ENCODE measurements around the gene NANOS3. TPM values are rescaled to one million over a fixed set of nuclear protein-coding genes. Genes with fewer than 3 reads are reported as not detected.

NANOS3 gene
- total and polyA plus RNA-seq, 2 of the 13 experiments (the other 11 are each of a cell fraction or from before 2014, with no cell fraction given) = 0.21 TPM; not detected in 1

DNA sequence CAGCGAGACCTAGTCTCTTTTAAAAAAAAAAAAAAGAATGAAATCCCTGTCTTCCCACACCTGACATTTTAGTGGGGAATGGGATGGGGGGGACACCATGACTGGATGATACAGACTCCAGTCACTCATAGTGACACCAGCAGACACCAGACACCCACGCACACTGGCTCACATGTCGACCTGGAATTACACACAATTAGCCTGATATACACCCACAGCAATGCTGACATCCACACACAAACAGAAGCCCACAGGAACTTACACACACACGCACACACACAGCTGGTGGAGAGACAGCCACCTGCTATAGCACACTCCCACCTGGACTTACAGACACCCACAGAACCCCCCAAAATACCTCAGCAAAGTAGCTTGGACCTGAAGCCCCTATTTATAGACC, 8.3 kb upstream of the NANOS3 start:
- no peak overlapping the region for H2AFZ ChIP-seq (ENCODE audit: low read length)
- TF ChIP-seq, protein P1, sequence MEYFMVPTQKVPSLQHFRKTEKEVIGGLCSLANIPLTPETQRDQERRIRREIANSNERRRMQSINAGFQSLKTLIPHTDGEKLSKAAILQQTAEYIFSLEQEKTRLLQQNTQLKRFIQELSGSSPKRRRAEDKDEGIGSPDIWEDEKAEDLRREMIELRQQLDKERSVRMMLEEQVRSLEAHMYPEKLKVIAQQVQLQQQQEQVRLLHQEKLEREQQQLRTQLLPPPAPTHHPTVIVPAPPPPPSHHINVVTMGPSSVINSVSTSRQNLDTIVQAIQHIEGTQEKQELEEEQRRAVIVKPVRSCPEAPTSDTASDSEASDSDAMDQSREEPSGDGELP (IDR thresholded peaks at IDR 0.05; ENCODE audit: borderline replicate concordance, low read depth) = no peak
- no peak for TF ChIP-seq YEATS4 (CRISPR knock-in tag; IDR thresholded peaks at IDR 0.05; ENCODE audit: borderline replicate concordance)
- TF ChIP-seq SKI (IDR thresholded peaks at IDR 0.05; ENCODE audit: partially characterized antibody) = no peak
- TF ChIP-seq NR2F2 (IDR thresholded peaks at IDR 0.05; ENCODE audit: borderline replicate concordance, low read depth) = no peak
- TF ChIP-seq SALL2 (CRISPR knock-in tag; IDR thresholded peaks at IDR 0.05) = no peak
- TF ChIP-seq AGO1 (IDR thresholded peaks at IDR 0.05; ENCODE audit: low read depth, low read length, poor library complexity, severe bottlenecking) = no peak
- TF ChIP-seq SPEN (CRISPR knock-in tag; IDR thresholded peaks at IDR 0.05; ENCODE audit: low read depth) = no peak
- no peak for TF ChIP-seq ZBTB42 (CRISPR knock-in tag; IDR thresholded peaks at IDR 0.05)
- TF ChIP-seq POLR2AphosphoS5 (IDR thresholded peaks at IDR 0.05; ENCODE audit: low read depth, low read length) = no peak
- TF ChIP-seq ZNF773 (CRISPR knock-in tag; IDR thresholded peaks at IDR 0.05; ENCODE audit: borderline replicate concordance) = no peak
- TF ChIP-seq, protein P2, sequence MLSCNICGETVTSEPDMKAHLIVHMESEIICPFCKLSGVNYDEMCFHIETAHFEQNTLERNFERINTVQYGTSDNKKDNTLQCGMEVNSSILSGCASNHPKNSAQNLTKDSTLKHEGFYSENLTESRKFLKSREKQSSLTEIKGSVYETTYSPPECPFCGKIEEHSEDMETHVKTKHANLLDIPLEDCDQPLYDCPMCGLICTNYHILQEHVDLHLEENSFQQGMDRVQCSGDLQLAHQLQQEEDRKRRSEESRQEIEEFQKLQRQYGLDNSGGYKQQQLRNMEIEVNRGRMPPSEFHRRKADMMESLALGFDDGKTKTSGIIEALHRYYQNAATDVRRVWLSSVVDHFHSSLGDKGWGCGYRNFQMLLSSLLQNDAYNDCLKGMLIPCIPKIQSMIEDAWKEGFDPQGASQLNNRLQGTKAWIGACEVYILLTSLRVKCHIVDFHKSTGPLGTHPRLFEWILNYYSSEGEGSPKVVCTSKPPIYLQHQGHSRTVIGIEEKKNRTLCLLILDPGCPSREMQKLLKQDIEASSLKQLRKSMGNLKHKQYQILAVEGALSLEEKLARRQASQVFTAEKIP (CRISPR knock-in tag; IDR thresholded peaks at IDR 0.05; ENCODE audit: borderline replicate concordance) = no peak
- TF ChIP-seq CREM (IDR thresholded peaks at IDR 0.05) = no peak
- no peak for TF ChIP-seq CREM (CRISPR knock-in tag; IDR thresholded peaks at IDR 0.05)
- TF ChIP-seq NFRKB (IDR thresholded peaks at IDR 0.05) = no peak
- TF ChIP-seq CBX2 (IDR thresholded peaks at IDR 0.05; ENCODE audit: low read depth, low read length) = no peak
- no peak for TF ChIP-seq CBX2 (CRISPR knock-in tag; IDR thresholded peaks at IDR 0.05; ENCODE audit: low read depth)
- TF ChIP-seq, protein P3, sequence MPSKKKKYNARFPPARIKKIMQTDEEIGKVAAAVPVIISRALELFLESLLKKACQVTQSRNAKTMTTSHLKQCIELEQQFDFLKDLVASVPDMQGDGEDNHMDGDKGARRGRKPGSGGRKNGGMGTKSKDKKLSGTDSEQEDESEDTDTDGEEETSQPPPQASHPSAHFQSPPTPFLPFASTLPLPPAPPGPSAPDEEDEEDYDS (CRISPR knock-in tag; IDR thresholded peaks at IDR 0.05) = no peak
- TF ChIP-seq, protein P4, sequence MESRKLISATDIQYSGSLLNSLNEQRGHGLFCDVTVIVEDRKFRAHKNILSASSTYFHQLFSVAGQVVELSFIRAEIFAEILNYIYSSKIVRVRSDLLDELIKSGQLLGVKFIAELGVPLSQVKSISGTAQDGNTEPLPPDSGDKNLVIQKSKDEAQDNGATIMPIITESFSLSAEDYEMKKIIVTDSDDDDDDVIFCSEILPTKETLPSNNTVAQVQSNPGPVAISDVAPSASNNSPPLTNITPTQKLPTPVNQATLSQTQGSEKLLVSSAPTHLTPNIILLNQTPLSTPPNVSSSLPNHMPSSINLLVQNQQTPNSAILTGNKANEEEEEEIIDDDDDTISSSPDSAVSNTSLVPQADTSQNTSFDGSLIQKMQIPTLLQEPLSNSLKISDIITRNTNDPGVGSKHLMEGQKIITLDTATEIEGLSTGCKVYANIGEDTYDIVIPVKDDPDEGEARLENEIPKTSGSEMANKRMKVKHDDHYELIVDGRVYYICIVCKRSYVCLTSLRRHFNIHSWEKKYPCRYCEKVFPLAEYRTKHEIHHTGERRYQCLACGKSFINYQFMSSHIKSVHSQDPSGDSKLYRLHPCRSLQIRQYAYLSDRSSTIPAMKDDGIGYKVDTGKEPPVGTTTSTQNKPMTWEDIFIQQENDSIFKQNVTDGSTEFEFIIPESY (CRISPR knock-in tag; IDR thresholded peaks at IDR 0.05) = no peak
- TF ChIP-seq, protein P5, sequence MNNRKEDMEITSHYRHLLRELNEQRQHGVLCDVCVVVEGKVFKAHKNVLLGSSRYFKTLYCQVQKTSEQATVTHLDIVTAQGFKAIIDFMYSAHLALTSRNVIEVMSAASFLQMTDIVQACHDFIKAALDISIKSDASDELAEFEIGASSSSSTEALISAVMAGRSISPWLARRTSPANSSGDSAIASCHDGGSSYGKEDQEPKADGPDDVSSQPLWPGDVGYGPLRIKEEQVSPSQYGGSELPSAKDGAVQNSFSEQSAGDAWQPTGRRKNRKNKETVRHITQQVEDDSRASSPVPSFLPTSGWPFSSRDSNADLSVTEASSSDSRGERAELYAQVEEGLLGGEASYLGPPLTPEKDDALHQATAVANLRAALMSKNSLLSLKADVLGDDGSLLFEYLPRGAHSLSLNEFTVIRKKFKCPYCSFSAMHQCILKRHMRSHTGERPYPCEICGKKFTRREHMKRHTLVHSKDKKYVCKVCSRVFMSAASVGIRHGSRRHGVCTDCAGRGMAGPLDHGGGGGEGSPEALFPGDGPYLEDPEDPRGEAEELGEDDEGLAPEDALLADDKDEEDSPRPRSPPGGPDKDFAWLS (CRISPR knock-in tag; IDR thresholded peaks at IDR 0.05; ENCODE audit: borderline replicate concordance) = no peak
- no peak for TF ChIP-seq ZC3H13 (CRISPR knock-in tag; IDR thresholded peaks at IDR 0.05)
- TF ChIP-seq SUZ12 (IDR thresholded peaks at IDR 0.05; ENCODE audit: low read depth, low read length) = no peak
- H3K9ac ChIP-seq (ENCODE audit: insufficient read depth, low read depth, low read length) = no peak overlapping the region
- no peaks in the 10 kb centered on the region for H3K79me2 ChIP-seq (ENCODE audit: insufficient read depth, low read length)
- peaks cover 39% of the 10 kb centered on the region for H3K4me1 ChIP-seq (ENCODE audit: insufficient read depth, low read length)
- intact Hi-C loops (cut with micrococcal nuclease; ENCODE audit: unreplicated experiment) = no loop called here
- DNase-seq (ENCODE audit: low spot score) (no peak), FAIRE-seq (no peak), ATAC-seq (no peak)
- CTCF ChIA-PET (ENCODE audit: low intra/inter-chr PET ratio, low total read pairs) = no interaction called here
- H3K9me3 ChIP-seq (ENCODE audit: low read length) = no peaks in the 10 kb centered on the region
- BruUV-seq (replicated peaks) = no TSS peak
- no peaks in the 10 kb centered on the region for H3K36me3 ChIP-seq (replicated peaks in 1 of 2; ENCODE audit: control insufficient read depth in 1 of 2, insufficient read depth in 2 of 2, low read length in 2 of 2)
- no peak overlapping the region for H3K4me3 ChIP-seq (replicated peaks in 1 of 3; ENCODE audit: insufficient read depth in 1 of 3, low read depth in 2 of 3, low read length in 3 of 3)
- no peak overlapping the region for H3K27ac ChIP-seq (ENCODE audit: extremely low read length, insufficient read depth, low read length)
- no peak overlapping the region for H3K4me2 ChIP-seq (ENCODE audit: low read depth, low read length)
- POLR2A ChIA-PET = no interaction called here
- WGBS (ENCODE audit: low lambda C conversion rate) = 77% methylated on average over 3 of the region's 4 CpGs
- no peaks in the 10 kb centered on the region for H4K20me1 ChIP-seq (ENCODE audit: insufficient read depth, low read length)
- H3K27me3 ChIP-seq (ENCODE audit: control insufficient read depth in 1 of 2, insufficient read depth in 2 of 2, low read length in 2 of 2) = peaks cover 0 to 9% of the 10 kb centered on the region in 2 experiments; a peak in 1 of 5 replicates
- in situ Hi-C loops (cut with HindIII; ENCODE audit: extremely low pct_ligation_motif_present, low pct_unique_long_range_greater_than_20kb) = no loop called here

All from HepG2 (cell line).